Endothelial cell of umbilical vein (primary cell): ENCODE results near the gene UGCG. TPM values are rescaled to one million over a fixed set of nuclear protein-coding genes. Genes with fewer than 3 reads are reported as not detected.

Experiments used
- BruUV-seq: library from RNA; stranded (reverse); fragments of 400-500 nt; replicated peaks from 2 replicates; lab custom pipeline; 2021; lab: Mats Ljungman, UMichigan
- CTCF ChIA-PET: fragments of 300-600, 350-600 bp; sonication (Branson Sonifier 250); formaldehyde crosslinking; loops from one replicate; lab custom pipeline; 2021; ENCODE audit warnings: antibody characterized with exemption, inconsistent platforms; lab: Charles Lee
- POLR2A ChIA-PET: fragments of 300-600, 350-600 bp; sonication (Branson Sonifier 250); formaldehyde crosslinking; loops from one replicate; lab custom pipeline; 2021; ENCODE audit warnings: antibody characterized with exemption, inconsistent platforms; lab: Charles Lee
- DNase-seq: peaks from one replicate; pipeline ENCODE4 v3.0.0-alpha.2; 2011; ENCODE audit warnings: low read depth, low spot score
- FAIRE-seq: peaks from 2 replicates; lab custom pipeline; 2011; peaks lifted over from hg19 to GRCh38; lab: Jason Lieb, UNC
- H2AFZ ChIP-seq: 2 replicates; pipeline ENCODE4 v1.6.0; 2012; ENCODE audit warnings: low read depth, low read length, control low read depth, inconsistent platforms
- H3K27ac ChIP-seq: 2 replicates; pipeline ENCODE4 v1.5.1; 2011; ENCODE audit warnings: low read depth, mild to moderate bottlenecking, control low read depth, low read length, moderate library complexity; ENCODE audit not compliant: insufficient read depth
- H3K27me3 ChIP-seq, 2 experiments: 2 replicates each; pipeline versions ENCODE4 v1.6.0 to v1.6.1; 2011; ENCODE audit warnings: low read length in 2 of 2, mixed read lengths in 1 of 2; ENCODE audit not compliant: control insufficient read depth in 2 of 2, insufficient read depth in 2 of 2
- H3K36me3 ChIP-seq, 2 experiments: 2 replicates in 1 of 2; 3 replicates in 1 of 2; pipeline ENCODE4 v1.5.1; 2011; ENCODE audit warnings: low read length in 2 of 2, mild to moderate bottlenecking in 1 of 2, moderate library complexity in 1 of 2; ENCODE audit not compliant: control insufficient read depth in 2 of 2, insufficient read depth in 2 of 2; ENCODE audit errors: extremely low read depth in 1 of 2
- H3K4me1 ChIP-seq: 3 replicates; pipeline ENCODE4 v1.5.1; 2011; ENCODE audit warnings: mild to moderate bottlenecking, low read length; ENCODE audit not compliant: control insufficient read depth, insufficient read depth; ENCODE audit errors: extremely low read depth
- H3K4me2 ChIP-seq: 2 replicates; pipeline ENCODE4 v1.6.1; 2011; ENCODE audit warnings: low read length, control low read depth, mixed read lengths; ENCODE audit not compliant: insufficient read depth
- H3K4me3 ChIP-seq, 3 experiments: fragments of 200-600 bp in 1 of 3; sonication (generic), shearing (Covaris generic) in 1 of 3; replicated peaks in 1 of 3; 2 replicates each; pipeline ENCODE4 v1.5.1; 2011 to 2016; ENCODE audit warnings: control low read depth in 3 of 3, low read length in 3 of 3, mild to moderate bottlenecking in 2 of 3, inconsistent platforms in 1 of 3, low read depth in 1 of 3, moderate library complexity in 1 of 3; ENCODE audit not compliant: insufficient read depth in 1 of 3
- H3K79me2 ChIP-seq: 2 replicates; pipeline ENCODE4 v1.6.0; 2012; ENCODE audit warnings: low read length, inconsistent platforms; ENCODE audit not compliant: control insufficient read depth, insufficient read depth
- H3K9ac ChIP-seq: replicated peaks from 2 replicates; pipeline ENCODE3; 2011; ENCODE audit warnings: low read length, control low read depth; ENCODE audit not compliant: insufficient read depth; ENCODE audit errors: extremely low read depth
- H3K9me1 ChIP-seq: replicated peaks from 3 replicates; pipeline ENCODE4 v1.6.0; 2011; ENCODE audit warnings: mild to moderate bottlenecking, low read length; ENCODE audit not compliant: control insufficient read depth, insufficient read depth; ENCODE audit errors: extremely low read depth
- H3K9me3 ChIP-seq: replicated peaks from 2 replicates; pipeline ENCODE4 v1.5.1; 2012; ENCODE audit warnings: low read length, inconsistent platforms; ENCODE audit not compliant: control insufficient read depth, insufficient read depth
- H4K20me1 ChIP-seq: replicated peaks from 2 replicates; pipeline ENCODE3; 2011; ENCODE audit warnings: mild to moderate bottlenecking, low read length; ENCODE audit not compliant: control insufficient read depth, insufficient read depth; ENCODE audit errors: extremely low read depth
- EZH2 ChIP-seq: IDR thresholded peaks from 2 replicates; pipeline ENCODE4 v1.6.1; 2012; ENCODE audit warnings: borderline replicate concordance, low read depth, mild to moderate bottlenecking, moderate library complexity, low read length, inconsistent platforms; ENCODE audit not compliant: severe bottlenecking
- FOS ChIP-seq: IDR thresholded peaks from 2 replicates; pipeline ENCODE4 v1.6.1; 2011; ENCODE audit warnings: mild to moderate bottlenecking, low read length, moderate library complexity, borderline replicate concordance; ENCODE audit not compliant: insufficient read depth
- GATA2 ChIP-seq: IDR thresholded peaks from 2 replicates; pipeline ENCODE4 v1.7.0; 2011; ENCODE audit warnings: low read depth, mild to moderate bottlenecking, moderate library complexity, mixed read lengths, low read length; ENCODE audit not compliant: insufficient read length, insufficient read depth
- JUN ChIP-seq: IDR thresholded peaks from 2 replicates; pipeline ENCODE4 v1.6.1; 2011; ENCODE audit warnings: borderline replicate concordance, low read depth; ENCODE audit not compliant: insufficient read length, insufficient read depth
- MYC ChIP-seq: IDR thresholded peaks from one replicate; pipeline ENCODE4 v1.6.1; 2011; ENCODE audit warnings: mild to moderate bottlenecking, low read depth, low read length
- POLR2A ChIP-seq: IDR thresholded peaks from 2 replicates; pipeline ENCODE4 v1.6.1; 2012; ENCODE audit warnings: low read depth, mild to moderate bottlenecking, control low read depth, low read length
- POLR2AphosphoS5 ChIP-seq: IDR thresholded peaks from 2 replicates; pipeline ENCODE4 v1.6.1; 2012; ENCODE audit warnings: low read depth, mild to moderate bottlenecking, control low read depth, low read length, moderate library complexity; ENCODE audit not compliant: insufficient read depth
- dilution Hi-C: fragments of 300-500 bp; cut with MboI; formaldehyde crosslinking; loops from one replicate; pipeline ENCODE4 v1.15.0; 2019; ENCODE audit warnings: low sequenced_read_pairs; ENCODE audit not compliant: extremely low pct_ligation_motif_present
- intact Hi-C: fragments of 100-400 bp; cut with micrococcal nuclease; formaldehyde crosslinking; loops from one replicate; pipeline ENCODE4 v1.10.0; 2022
- polyA plus RNA-seq, 4 experiments: library from polyadenylated mRNA; depleted of rRNA in 3 of 4; stranded (reverse) in 3 of 4; unstranded in 1 of 4; fragments of >200 nt; gene quantifications; 2 replicates each; pipeline versions ENCODE4 v1.2.1 to v1.2.3, GENCODE V29; 2011 to 2012; ENCODE audit warnings: missing spikeins in 1 of 4
- total RNA-seq: library from RNA; stranded (reverse); gene quantifications from 2 replicates; pipeline ENCODE4 v1.2.3, GENCODE V29; 2021
- TF ChIP-seq, protein P1 (sequence below), 2 donors: IDR thresholded peaks; 1 replicate in 1 of 2; 2 replicates in 1 of 2; pipeline ENCODE4 v1.5.1; 2011; ENCODE audit warnings: low read length in 2 of 2, mild to moderate bottlenecking in 2 of 2, moderate library complexity in 2 of 2, control low read depth in 1 of 2, inconsistent platforms in 1 of 2, low read depth in 1 of 2; ENCODE audit not compliant: insufficient read depth in 1 of 2; ENCODE audit errors: extremely low read depth in 1 of 2
- TF ChIP-seq, protein P2 (sequence below): IDR thresholded peaks from 2 replicates; pipeline ENCODE4 v1.6.1; 2011; ENCODE audit not compliant: insufficient read depth, insufficient read length

The UGCG gene
- total and polyA plus RNA-seq, 2 donors (not counting 3 experiments of a cell fraction or from before 2014, with no cell fraction given): 28.5 to 38.5 TPM

DNA sequence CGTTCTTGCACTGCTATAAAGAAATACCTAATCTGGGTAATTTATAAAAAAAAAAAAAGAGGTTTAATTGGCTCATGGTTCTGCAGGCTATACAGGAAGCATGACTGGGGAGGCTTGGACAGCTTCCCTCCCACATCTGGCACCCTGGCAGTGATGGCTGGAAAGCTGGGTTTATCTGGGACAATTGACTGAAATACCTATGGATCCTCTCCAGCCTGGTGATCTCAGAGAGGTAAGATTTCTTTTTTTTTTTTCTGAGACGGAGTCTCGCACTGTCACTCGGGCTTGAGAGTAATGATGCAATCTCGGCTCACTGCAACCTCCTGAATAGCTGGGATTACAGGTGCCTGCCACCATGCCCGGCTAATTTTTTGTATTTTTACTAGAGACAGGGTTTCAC lies 22.7 kb upstream of the UGCG start:
- no peak overlapping the region for H3K27ac ChIP-seq
- DNase-seq (no peak), FAIRE-seq (no peak)
- no peaks in the 10 kb centered on the region for H3K9me1 ChIP-seq
- TF ChIP-seq EZH2: no peak
- no peak for TF ChIP-seq JUN
- TF ChIP-seq, protein P1, sequence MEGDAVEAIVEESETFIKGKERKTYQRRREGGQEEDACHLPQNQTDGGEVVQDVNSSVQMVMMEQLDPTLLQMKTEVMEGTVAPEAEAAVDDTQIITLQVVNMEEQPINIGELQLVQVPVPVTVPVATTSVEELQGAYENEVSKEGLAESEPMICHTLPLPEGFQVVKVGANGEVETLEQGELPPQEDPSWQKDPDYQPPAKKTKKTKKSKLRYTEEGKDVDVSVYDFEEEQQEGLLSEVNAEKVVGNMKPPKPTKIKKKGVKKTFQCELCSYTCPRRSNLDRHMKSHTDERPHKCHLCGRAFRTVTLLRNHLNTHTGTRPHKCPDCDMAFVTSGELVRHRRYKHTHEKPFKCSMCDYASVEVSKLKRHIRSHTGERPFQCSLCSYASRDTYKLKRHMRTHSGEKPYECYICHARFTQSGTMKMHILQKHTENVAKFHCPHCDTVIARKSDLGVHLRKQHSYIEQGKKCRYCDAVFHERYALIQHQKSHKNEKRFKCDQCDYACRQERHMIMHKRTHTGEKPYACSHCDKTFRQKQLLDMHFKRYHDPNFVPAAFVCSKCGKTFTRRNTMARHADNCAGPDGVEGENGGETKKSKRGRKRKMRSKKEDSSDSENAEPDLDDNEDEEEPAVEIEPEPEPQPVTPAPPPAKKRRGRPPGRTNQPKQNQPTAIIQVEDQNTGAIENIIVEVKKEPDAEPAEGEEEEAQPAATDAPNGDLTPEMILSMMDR (IDR thresholded peaks at IDR 0.05; ENCODE audit: extremely low read depth in 1 of 2, insufficient read depth in 1 of 2, low read depth in 1 of 2, low read length in 2 of 2): no peak
- no peak for TF ChIP-seq FOS
- TF ChIP-seq POLR2A: no peak
- TF ChIP-seq POLR2AphosphoS5: no peak
- no peak for TF ChIP-seq GATA2
- TF ChIP-seq, protein P2, sequence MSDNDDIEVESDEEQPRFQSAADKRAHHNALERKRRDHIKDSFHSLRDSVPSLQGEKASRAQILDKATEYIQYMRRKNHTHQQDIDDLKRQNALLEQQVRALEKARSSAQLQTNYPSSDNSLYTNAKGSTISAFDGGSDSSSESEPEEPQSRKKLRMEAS: no peak
- no peak for TF ChIP-seq MYC
- H3K79me2 ChIP-seq: no peaks in the 10 kb centered on the region
- H4K20me1 ChIP-seq: no peaks in the 10 kb centered on the region
- H3K4me3 ChIP-seq: no peak overlapping the region
- dilution Hi-C loops (no loop called here), intact Hi-C loops (no loop called here)
- no peak overlapping the region for H3K4me2 ChIP-seq
- no peak overlapping the region for H2AFZ ChIP-seq
- BruUV-seq: no TSS peak
- no peak overlapping the region for H3K9ac ChIP-seq
- H3K36me3 ChIP-seq: no peaks in the 10 kb centered on the region
- CTCF ChIA-PET: interaction anchor here (1.2 kb wide), 1 partner anchor 21 kb away, joined by 4 read pairs; no protein-coding TSS in a partner anchor
- no peaks in the 10 kb centered on the region for H3K27me3 ChIP-seq
- no peaks in the 10 kb centered on the region for H3K4me1 ChIP-seq
- POLR2A ChIA-PET: no interaction called here
- no peaks in the 10 kb centered on the region for H3K9me3 ChIP-seq
